ENCODE measurements around the gene NTNG2.

DNA sequence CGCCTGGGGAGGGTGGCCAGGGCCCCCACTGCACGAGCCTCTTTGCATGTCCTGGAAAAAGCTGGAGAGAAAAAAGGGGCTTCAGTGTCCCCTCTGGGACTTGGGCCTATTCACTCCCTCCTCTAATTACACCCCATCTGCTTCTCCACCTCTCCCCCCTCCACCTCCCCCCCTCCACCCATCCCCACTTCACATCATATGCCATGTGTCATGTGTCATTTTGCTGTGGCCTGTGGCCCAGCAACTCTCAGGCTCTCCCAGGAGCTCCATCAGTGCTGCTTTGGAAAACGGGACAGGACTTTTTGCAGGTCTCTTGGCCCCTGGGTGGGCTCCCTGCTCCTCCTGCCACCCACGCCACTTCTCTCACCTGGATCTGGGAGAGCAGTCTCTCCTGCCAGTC, 68.7 kb downstream of the NTNG2 start:
- TF ChIP-seq, protein P1, sequence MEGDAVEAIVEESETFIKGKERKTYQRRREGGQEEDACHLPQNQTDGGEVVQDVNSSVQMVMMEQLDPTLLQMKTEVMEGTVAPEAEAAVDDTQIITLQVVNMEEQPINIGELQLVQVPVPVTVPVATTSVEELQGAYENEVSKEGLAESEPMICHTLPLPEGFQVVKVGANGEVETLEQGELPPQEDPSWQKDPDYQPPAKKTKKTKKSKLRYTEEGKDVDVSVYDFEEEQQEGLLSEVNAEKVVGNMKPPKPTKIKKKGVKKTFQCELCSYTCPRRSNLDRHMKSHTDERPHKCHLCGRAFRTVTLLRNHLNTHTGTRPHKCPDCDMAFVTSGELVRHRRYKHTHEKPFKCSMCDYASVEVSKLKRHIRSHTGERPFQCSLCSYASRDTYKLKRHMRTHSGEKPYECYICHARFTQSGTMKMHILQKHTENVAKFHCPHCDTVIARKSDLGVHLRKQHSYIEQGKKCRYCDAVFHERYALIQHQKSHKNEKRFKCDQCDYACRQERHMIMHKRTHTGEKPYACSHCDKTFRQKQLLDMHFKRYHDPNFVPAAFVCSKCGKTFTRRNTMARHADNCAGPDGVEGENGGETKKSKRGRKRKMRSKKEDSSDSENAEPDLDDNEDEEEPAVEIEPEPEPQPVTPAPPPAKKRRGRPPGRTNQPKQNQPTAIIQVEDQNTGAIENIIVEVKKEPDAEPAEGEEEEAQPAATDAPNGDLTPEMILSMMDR (conservative IDR thresholded peaks at IDR 0.05; ENCODE audit: low read length): no peak
- TF ChIP-seq EZH2phosphoT487 (IDR thresholded peaks at IDR 0.05; ENCODE audit: borderline replicate concordance): no peak

Data from Loucy (cell line).